MM.1S (cell line): ENCODE data around the gene TGFBR3.

Experiments used
- DNase-seq: peaks from one replicate; pipeline ENCODE4 v3.0.0-alpha.2; 2015
- H2AFZ ChIP-seq: fragments of 300-600 bp; sonication (generic); 2 replicates; pipeline ENCODE4 v1.6.0; 2016; ENCODE audit warnings: antibody characterized with exemption, low read length
- H3F3A ChIP-seq: fragments of 300-600 bp; sonication (generic); 2 replicates; pipeline ENCODE4 v1.6.1; 2016; ENCODE audit warnings: mild to moderate bottlenecking, antibody characterized with exemption, low read length, moderate library complexity, mixed read lengths; ENCODE audit not compliant: insufficient read depth
- H3K27ac ChIP-seq: fragments of 300-600 bp; sonication (generic); 2 replicates; pipeline ENCODE4 v1.5.1; 2016; ENCODE audit warnings: mild to moderate bottlenecking, low read length
- H3K27me3 ChIP-seq: fragments of 300-600 bp; sonication (generic); replicated peaks from 2 replicates; pipeline ENCODE4 v1.6.0; 2016; ENCODE audit warnings: low read length; ENCODE audit not compliant: insufficient read depth
- H3K36me3 ChIP-seq: fragments of 300-600 bp; sonication (generic); replicated peaks from 2 replicates; pipeline ENCODE4 v1.6.1; 2016; ENCODE audit warnings: mild to moderate bottlenecking, low read length, mixed read lengths; ENCODE audit not compliant: insufficient read depth
- H3K4me1 ChIP-seq: fragments of 300-600 bp; sonication (generic); 2 replicates; pipeline ENCODE4 v1.6.1; 2016; ENCODE audit warnings: low read length, mixed read lengths
- H3K4me2 ChIP-seq: fragments of 300-600 bp; sonication (generic); 2 replicates; pipeline ENCODE4 v1.6.0; 2016; ENCODE audit warnings: low read depth, low read length
- H3K4me3 ChIP-seq: fragments of 300-600 bp; sonication (generic); 2 replicates; pipeline ENCODE4 v1.5.1; 2016; ENCODE audit warnings: low read length, mixed read lengths
- H3K79me2 ChIP-seq: fragments of 300-600 bp; sonication (generic); 2 replicates; pipeline ENCODE4 v1.6.1; 2016; ENCODE audit warnings: mixed run types, low read length, mixed read lengths
- H3K9ac ChIP-seq: fragments of 300-600 bp; sonication (generic); 2 replicates; pipeline ENCODE4 v1.6.1; 2016; ENCODE audit warnings: low read length, mixed read lengths
- H3K9me2 ChIP-seq: fragments of 300-600 bp; sonication (generic); replicated peaks from 2 replicates; pipeline ENCODE4 v1.6.1; 2016; ENCODE audit warnings: mild to moderate bottlenecking, low read length, mixed read lengths; ENCODE audit not compliant: insufficient read depth
- H3K9me3 ChIP-seq: fragments of 300-600 bp; sonication (generic); replicated peaks from 2 replicates; pipeline ENCODE4 v1.6.1; 2016; ENCODE audit warnings: mild to moderate bottlenecking, low read length, mixed read lengths; ENCODE audit not compliant: insufficient read depth
- H4K20me1 ChIP-seq: fragments of 300-600 bp; sonication (generic); 2 replicates; pipeline ENCODE4 v1.6.1; 2016; ENCODE audit warnings: mild to moderate bottlenecking, low read length, moderate library complexity, mixed read lengths; ENCODE audit not compliant: insufficient read depth
- CTCF ChIP-seq: fragments of 300-600 bp; sonication (generic); IDR thresholded peaks from 2 replicates; pipeline ENCODE4 v1.5.1; 2016; ENCODE audit warnings: antibody characterized with exemption, low read length, mixed read lengths
- EZH2 ChIP-seq: fragments of 300-600 bp; sonication (generic); optimal IDR thresholded peaks from 2 replicates; pipeline ENCODE3; 2017; ENCODE audit warnings: low read depth, mild to moderate bottlenecking, antibody characterized with exemption, low read length, mixed read lengths
- EZH2phosphoT487 ChIP-seq: fragments of 300-600 bp; sonication (generic); IDR thresholded peaks from 2 replicates; pipeline ENCODE4 v1.6.1; 2018; ENCODE audit warnings: antibody characterized with exemption, low read length

TGFBR3 gene

GRCh38 chr1:91718877-91719276 lies 167.1 kb downstream of the TGFBR3 start:
- H4K20me1 ChIP-seq = no peaks in the 10 kb centered on the region
- H3K4me2 ChIP-seq = no peak overlapping the region
- no peaks in the 10 kb centered on the region for H3K79me2 ChIP-seq
- DNase-seq = no peak
- H2AFZ ChIP-seq = no peak overlapping the region
- H3K9me2 ChIP-seq = no peaks in the 10 kb centered on the region
- no peaks in the 10 kb centered on the region for H3K36me3 ChIP-seq
- H3K9me3 ChIP-seq = no peaks in the 10 kb centered on the region
- no peak overlapping the region for H3K4me3 ChIP-seq
- no peak for TF ChIP-seq EZH2phosphoT487
- no peak for TF ChIP-seq CTCF
- H3K27me3 ChIP-seq = no peaks in the 10 kb centered on the region
- H3K9ac ChIP-seq = no peak overlapping the region
- H3K4me1 ChIP-seq = no peaks in the 10 kb centered on the region
- no peak overlapping the region for H3K27ac ChIP-seq
- H3F3A ChIP-seq = no peaks in the 10 kb centered on the region

- H3K9me3 ChIP-seq = no peaks in the 10 kb centered on the region
- H3K9ac ChIP-seq = no peak overlapping the region
- TF ChIP-seq EZH2phosphoT487 (no peak), CTCF (no peak), EZH2 (no peak)
- no peak overlapping the region for H2AFZ ChIP-seq
- H4K20me1 ChIP-seq = no peaks in the 10 kb centered on the region
- no peaks in the 10 kb centered on the region for H3K27me3 ChIP-seq
- no peaks in the 10 kb centered on the region for H3K4me1 ChIP-seq
- H3K27ac ChIP-seq = no peak overlapping the region
- H3K4me2 ChIP-seq = no peak overlapping the region
- no peaks in the 10 kb centered on the region for H3F3A ChIP-seq
- H3K9me2 ChIP-seq = no peaks in the 10 kb centered on the region
- H3K4me3 ChIP-seq = no peak overlapping the region
- no peaks in the 10 kb centered on the region for H3K36me3 ChIP-seq
- DNase-seq = no peak
- H3K79me2 ChIP-seq = no peaks in the 10 kb centered on the region
Observed at GRCh38 chr1:91718368-91718767, 167.6 kb downstream of the TGFBR3 start.

GRCh38 chr1:91717839-91718238 lies 168.1 kb downstream of the TGFBR3 start:
- H3K79me2 ChIP-seq = no peaks in the 10 kb centered on the region
- H2AFZ ChIP-seq = no peak overlapping the region
- H3K9me3 ChIP-seq = no peaks in the 10 kb centered on the region
- H3K9ac ChIP-seq = no peak overlapping the region
- H3K4me3 ChIP-seq = no peak overlapping the region
- H4K20me1 ChIP-seq = no peaks in the 10 kb centered on the region
- no peak overlapping the region for H3K4me2 ChIP-seq
- H3F3A ChIP-seq = no peaks in the 10 kb centered on the region
- no peak for DNase-seq
- H3K4me1 ChIP-seq = no peaks in the 10 kb centered on the region
- H3K27ac ChIP-seq = no peak overlapping the region
- no peaks in the 10 kb centered on the region for H3K36me3 ChIP-seq
- no peak for TF ChIP-seq CTCF
- H3K27me3 ChIP-seq = no peaks in the 10 kb centered on the region
- no peaks in the 10 kb centered on the region for H3K9me2 ChIP-seq

- Histone ChIP-seq H3K9ac (no peak overlapping the region), H3K9me2 (no peaks in the 10 kb centered on the region), H3K9me3 (no peaks in the 10 kb centered on the region), H3K4me1 (no peaks in the 10 kb centered on the region), H4K20me1 (no peaks in the 10 kb centered on the region), H3K27ac (no peak overlapping the region), H3K79me2 (no peaks in the 10 kb centered on the region), H3K4me2 (no peak overlapping the region), H3K4me3 (no peak overlapping the region), H3K27me3 (no peaks in the 10 kb centered on the region), H2AFZ (no peak overlapping the region), H3F3A (no peaks in the 10 kb centered on the region), H3K36me3 (no peaks in the 10 kb centered on the region)
- DNase-seq = no peak
- TF ChIP-seq EZH2phosphoT487 (no peak), CTCF (no peak), EZH2 (no peak)
Observed at GRCh38 chr1:91716339-91716738, 169.6 kb downstream of the TGFBR3 start.
